Fibroblast of lung (primary cell): ENCODE measurements around the gene FAM151B.

Experiments
- CTCF ChIP-seq, 2 donors: IDR thresholded peaks in 1 of 2; conservative IDR thresholded peaks in 1 of 2; 1 replicate in 1 of 2; 2 replicates in 1 of 2; pipeline ENCODE4 v1.5.1; 2011 to 2012; ENCODE audit warnings: low read length in 2 of 2, control low read depth in 1 of 2, inconsistent platforms in 1 of 2, low read depth in 1 of 2, mild to moderate bottlenecking in 1 of 2
- EZH2 ChIP-seq: IDR thresholded peaks from 2 replicates; pipeline ENCODE4 v1.5.1; 2012; ENCODE audit warnings: low read length, control low read depth, mild to moderate bottlenecking; ENCODE audit errors: missing control alignments

DNA sequence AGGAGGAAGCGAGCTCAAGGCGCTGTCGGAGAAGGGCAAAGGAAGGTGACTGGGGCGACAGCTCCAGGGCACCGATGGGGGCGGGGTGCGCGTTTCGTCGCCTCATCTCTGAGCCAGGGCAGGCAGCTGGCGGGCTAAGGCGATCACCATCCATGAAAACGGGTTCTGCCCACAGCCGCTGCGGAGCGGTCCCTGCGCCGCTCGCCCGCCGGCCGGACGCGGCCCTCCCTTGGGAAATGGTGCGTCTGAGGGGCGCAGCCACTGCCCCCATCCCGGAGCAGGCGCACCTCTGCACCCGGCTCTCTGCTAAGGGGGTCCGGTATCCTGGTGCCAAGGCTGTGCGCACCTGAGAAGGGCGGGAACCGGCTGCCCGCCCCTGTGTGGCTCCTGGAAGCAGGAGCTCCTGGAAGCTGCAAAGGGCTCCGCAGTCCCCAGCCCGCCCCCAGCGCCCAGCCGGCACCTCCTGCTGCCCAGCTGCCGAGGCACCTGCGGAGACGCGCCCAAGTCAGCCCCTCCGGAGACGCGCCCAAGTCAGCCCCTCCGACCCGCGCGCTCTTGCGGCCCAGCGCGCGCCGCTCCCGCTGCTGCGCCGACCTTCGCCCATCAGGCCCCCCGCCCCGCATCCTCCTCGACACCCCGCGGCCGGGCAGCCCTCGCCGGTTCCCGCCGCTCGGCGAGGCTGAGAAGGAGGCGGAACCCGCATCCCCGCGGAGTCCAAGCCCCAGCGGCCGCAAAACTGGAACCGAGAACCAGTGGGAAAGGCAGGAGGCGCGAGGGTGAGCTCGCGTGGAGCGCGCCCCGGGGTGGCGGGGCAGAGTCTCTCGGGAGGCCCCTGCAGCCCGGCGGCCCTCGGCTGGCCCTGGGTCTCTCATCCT lies 81.4 kb downstream of the FAM151B start:
- no peak for TF ChIP-seq CTCF (conservative IDR thresholded peaks at IDR 0.05 in 1 of 2, IDR thresholded peaks at IDR 0.05 in 1 of 2; ENCODE audit: low read depth in 1 of 2, low read length in 2 of 2)
- peak; percentile 76 for TF ChIP-seq EZH2
